GM19035 (cell line): ENCODE results near the gene OR52I2.
A peak's percentile ranks its signal among the peaks of the same experiment; 100 is the strongest.

Experiments used
- ATAC-seq: cut with Tn5 transposase; IDR thresholded peaks from one replicate; pipeline ENCODE4 v1.9.1; 2021; ENCODE audit not compliant: unreplicated experiment

Gene OR52I2

DNA sequence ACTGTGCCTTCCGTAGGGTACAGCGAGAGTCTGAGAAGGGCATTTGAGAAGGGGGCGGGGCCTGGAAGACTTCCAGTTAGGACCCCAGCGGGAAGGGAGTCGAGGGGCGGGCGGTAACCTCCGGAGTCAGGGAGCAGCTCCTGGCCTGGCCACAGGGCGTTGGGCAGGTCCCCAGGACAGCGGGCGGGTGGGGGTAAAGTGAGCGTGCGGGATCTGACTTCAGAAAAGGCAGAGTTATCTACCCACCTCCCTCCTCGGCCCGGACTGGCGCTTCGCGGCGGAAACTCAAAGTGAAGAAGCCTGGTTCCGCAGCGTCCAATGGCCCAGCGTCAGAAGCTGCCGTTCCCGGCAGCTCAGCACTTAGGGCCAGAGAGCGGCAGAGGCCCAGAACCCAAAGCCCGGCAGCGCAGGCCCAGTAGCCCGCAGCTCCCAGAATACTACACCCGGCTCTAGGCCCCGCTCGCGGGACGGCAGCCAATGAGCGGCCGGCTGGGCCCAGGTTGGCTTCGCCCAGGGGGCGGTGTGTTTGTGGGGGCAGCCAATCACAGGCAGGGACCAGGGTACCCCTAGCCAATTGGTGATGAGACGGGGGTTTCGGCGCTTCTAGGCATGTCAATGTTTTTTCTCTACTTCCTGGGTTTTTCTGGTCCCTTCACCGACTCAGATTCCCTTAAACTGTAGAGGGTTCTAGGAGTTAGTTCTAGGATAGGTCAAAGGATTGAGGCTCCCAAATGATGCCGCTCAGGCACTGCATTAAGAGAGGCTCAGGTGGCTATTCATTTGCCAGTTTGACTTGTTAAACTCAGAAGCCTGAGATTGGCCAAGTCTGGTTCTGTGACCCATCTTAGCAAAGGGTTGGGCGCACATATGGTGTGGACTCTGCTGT, 26.5 kb downstream of the OR52I2 start, which contains the start of gene TRIM68:
TRIM68 (minus strand) TSS at position 451 of the 886 bp plus-strand sequence. CDS start 2,727 bp downstream, outside the sequence.
- peak; percentile 100 for ATAC-seq

DNA sequence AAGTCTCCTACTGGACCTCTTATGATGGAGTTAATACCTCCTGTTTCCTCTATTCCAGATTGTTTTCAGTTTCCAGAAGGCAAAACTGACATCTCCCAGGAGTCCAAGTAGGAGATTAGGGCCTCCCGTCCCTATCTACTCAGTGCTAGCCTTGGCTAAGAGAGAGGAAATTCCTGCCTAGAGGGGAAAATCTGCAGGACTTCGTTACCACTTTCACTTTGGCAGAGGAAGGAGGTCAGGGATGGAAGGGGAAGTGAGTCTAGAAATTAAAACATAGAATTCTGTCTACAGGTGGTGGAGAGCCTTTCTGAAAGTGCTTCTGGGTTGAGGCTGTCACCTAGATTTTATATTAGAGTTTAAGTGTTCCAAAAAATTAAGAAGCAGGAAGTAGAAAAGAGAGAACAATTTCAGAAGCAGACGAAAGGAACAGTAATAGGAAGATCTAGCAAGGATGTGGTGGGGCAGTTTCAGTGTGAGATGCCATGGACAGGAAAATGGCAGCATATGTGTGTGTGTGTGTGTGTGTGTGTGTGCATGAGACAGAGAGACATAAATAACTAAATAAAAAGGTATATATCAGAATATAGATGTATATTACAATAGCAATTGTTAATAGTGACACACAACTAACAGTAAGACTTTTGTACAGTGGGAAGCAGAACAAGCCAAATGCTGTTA, 28.9 kb downstream of the OR52I2 start:
- ATAC-seq: no peak

GRCh38 chr11:4611986-4612385, 30.4 kb downstream of the OR52I2 start:
- ATAC-seq: no peak

GRCh38 chr11:4615856-4616444, 34.4 kb downstream of the OR52I2 start:
- no peak for ATAC-seq

- ATAC-seq: no peak
Observed at GRCh38 chr11:4619514-4619913, 38.0 kb downstream of the OR52I2 start.

DNA sequence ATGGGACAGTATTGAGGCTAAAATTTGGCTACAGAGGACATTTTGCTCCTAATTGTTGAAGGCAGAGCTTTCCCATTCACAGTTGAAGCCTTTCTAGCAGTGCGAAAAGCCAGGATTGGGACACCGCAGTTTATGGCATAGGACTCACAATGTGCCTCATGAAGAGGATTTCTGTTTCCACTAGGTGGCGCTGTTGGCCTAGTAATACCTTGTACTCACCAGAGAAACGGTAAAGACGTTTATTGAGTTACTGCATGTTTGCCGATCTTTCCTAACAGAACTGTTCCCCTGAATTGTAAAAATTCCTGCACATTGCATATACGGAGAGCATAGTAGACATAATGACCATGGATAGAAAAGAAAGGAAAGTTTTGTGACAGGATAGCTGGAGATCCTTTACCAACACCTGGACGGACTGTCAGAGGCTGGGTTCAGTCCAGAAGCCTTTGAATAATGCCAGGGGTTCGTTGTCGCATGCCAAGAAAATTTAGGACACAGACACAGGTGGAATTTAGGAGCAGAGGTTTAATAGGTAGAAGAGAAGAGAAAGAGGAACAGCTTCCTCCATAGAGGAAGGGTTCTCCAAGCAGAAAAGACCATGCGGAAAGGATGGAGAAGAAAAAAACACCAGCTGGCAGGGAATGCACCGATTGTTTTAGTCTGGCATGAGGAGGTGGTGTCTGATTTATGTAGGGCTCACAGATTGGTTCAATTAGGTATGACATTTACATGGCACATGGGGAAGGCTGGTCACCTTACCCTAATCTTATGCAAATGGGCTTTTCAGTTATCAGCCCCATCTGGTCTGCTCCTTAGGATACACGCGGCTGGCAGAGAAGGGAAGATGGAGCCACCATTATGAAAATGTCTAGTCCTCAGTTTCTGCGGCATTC, 44.9 kb downstream of the OR52I2 start:
- no peak for ATAC-seq

DNA sequence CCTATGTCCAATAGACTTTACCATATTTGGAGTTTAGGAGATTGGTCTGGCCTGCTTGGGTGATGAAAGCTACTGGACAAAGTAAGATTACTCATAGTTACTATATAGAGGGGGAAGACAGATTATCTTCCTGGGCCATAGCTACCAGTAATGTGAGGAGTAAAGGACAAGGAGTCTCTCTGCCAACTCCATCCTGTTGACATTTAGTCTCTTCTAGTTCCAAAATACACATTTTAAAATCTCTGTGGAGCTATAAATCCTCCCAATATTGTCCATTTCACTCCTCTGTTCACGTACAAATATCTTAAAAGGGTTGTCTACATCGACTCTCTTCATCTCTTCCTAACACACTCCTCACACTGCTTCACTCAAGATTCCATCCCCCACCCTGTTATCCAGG, 54.6 kb downstream of the OR52I2 start:
- ATAC-seq: no peak

DNA sequence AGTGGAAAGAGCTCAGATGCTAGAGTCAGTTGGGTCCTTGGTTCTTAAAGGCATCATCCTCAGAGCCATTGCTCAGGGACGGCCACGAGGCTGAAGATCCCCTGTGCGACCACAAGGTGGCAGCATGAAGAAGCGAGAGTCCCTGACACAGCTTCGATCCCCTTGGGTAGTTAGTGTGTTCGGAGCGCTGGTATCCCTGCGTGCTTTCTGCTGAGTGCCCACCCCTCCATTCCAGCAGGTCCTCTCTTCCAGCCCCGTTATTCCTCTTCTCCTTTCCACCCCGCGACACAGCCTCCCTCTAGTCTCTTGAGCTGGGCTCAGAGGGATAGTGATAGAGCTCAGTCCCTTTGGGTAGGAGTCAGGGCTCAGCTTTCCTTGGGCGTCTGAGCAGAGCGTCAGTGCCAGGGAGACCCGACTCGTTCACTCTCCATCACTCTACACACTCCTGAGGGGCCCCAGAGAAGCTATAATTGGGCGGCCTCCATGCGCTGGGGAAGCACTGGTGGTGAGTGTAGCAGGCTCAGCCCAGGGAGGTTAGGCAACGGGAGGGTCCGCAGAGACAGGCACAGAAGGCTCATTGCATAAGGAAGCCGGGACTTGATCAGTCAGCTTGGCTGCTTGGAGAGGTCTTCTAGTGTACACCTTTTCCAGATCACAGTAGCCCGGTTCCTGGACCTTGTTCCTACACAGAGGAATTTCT, 55.6 kb downstream of the OR52I2 start, which contains the start of gene OR51D1:
OR51D1 (plus strand) TSS at position 516 of the 700 bp plus-strand sequence. CDS start 2,314 bp downstream, outside the sequence.
- peak; percentile 98 for ATAC-seq

DNA sequence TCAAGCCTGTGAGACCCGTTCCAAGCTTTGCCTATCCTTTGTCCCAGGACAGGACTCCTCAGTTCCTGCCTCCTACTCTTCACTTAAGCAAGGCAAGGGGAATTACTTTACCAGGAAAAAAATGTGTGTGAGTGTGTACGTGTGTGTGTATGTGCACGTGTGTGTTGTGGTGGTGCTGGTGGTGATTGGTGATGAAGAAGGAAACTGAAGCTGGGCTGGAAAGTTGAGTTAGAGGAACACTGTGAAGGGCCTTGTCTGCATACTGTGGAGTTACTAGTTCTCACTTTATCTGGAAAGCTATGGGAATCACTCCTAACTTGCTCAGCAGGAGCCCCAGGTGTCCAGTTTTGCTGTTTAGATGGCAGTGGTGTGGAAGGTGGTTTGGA, 56.1 kb downstream of the OR52I2 start:
- no peak for ATAC-seq

- no peak for ATAC-seq
Observed at GRCh38 chr11:4639931-4640330, 58.4 kb downstream of the OR52I2 start.

GRCh38 chr11:4641501-4641900, 60.0 kb downstream of the OR52I2 start:
- no peak for ATAC-seq

GRCh38 chr11:4642043-4642442, 60.5 kb downstream of the OR52I2 start:
- no peak for ATAC-seq
